Natural killer cell (primary cell): ENCODE results near the gene TRIM41. TPM values are rescaled to one million over a fixed set of nuclear protein-coding genes. Genes with fewer than 3 reads are reported as not detected.

Source experiments
- ATAC-seq, 3 donors: fragments of 150-1000 bp in 2 of 3; fragments of 200-7000 bp in 1 of 3; cut with Tn5 transposase; 1 replicate in 1 of 3; 2 replicates in 2 of 3; pipeline ENCODE4 v1.10.0; 2021; ENCODE audit warnings: mild to moderate bottlenecking in 2 of 3, moderate library complexity in 2 of 3
- DNase-seq, 2 donors: peaks; one replicate each; pipeline versions ENCODE4 v3.0.0 to v3.0.0-alpha.2; 2013 to 2021; ENCODE audit warnings: mixed read lengths in 1 of 2
- H3K27ac ChIP-seq: one replicate; pipeline ENCODE4 v1.5.1; 2013; ENCODE audit warnings: mild to moderate bottlenecking, low read length
- H3K27me3 ChIP-seq: one replicate; pipeline ENCODE4 v1.6.1; 2013; ENCODE audit warnings: low read length; ENCODE audit not compliant: control insufficient read depth, insufficient read depth
- H3K36me3 ChIP-seq: one replicate; pipeline ENCODE4 v1.6.1; 2013; ENCODE audit warnings: low read length; ENCODE audit not compliant: control insufficient read depth, insufficient read depth
- H3K4me1 ChIP-seq: one replicate; pipeline ENCODE4 v1.6.1; 2013; ENCODE audit warnings: low read length; ENCODE audit not compliant: control insufficient read depth, insufficient read depth
- H3K4me3 ChIP-seq: one replicate; pipeline ENCODE4 v1.5.1; 2013; ENCODE audit warnings: low read length
- H3K9me3 ChIP-seq: one replicate; pipeline ENCODE4 v1.6.1; 2013; ENCODE audit warnings: low read length; ENCODE audit not compliant: control insufficient read depth, insufficient read depth
- H3K27ac Mint-ChIP-seq, 2 donors: one replicate each; pipeline ENCODE4 v1.8.0; 2022; ENCODE audit warnings: mild to moderate bottlenecking in 2 of 2, mixed read lengths in 2 of 2, moderate library complexity in 1 of 2
- H3K27me3 Mint-ChIP-seq, 2 donors: one replicate each; pipeline ENCODE4 v1.8.0; 2022; ENCODE audit warnings: low read depth in 2 of 2, mixed read lengths in 2 of 2
- H3K36me3 Mint-ChIP-seq: one replicate; pipeline ENCODE4 v1.8.0; 2022; ENCODE audit warnings: mixed read lengths
- H3K4me1 Mint-ChIP-seq, 2 donors: one replicate each; pipeline ENCODE4 v1.8.0; 2022; ENCODE audit warnings: mixed read lengths in 2 of 2
- H3K4me3 Mint-ChIP-seq: one replicate; pipeline ENCODE4 v1.8.0; 2022; ENCODE audit warnings: mild to moderate bottlenecking, moderate library complexity, mixed read lengths
- H3K9me3 Mint-ChIP-seq, 2 donors: one replicate each; pipeline ENCODE4 v1.8.0; 2022; ENCODE audit warnings: mixed read lengths in 2 of 2
- CTCF ChIP-seq: fragments of 200-600 bp; IDR thresholded peaks from one replicate; pipeline ENCODE4 v1.8.0; 2022; ENCODE audit warnings: antibody characterized with exemption
- WGBS: methylation state at CpG from one replicate; pipeline ENCODE4 v1.1.7; 2013; ENCODE audit warnings: missing lambda C conversion rate; ENCODE audit not compliant: insufficient coverage; 5-methylcytosine and 5-hydroxymethylcytosine counted together
- intact Hi-C: fragments of 100-400 bp; cut with micrococcal nuclease; formaldehyde crosslinking; loops from one replicate; pipeline ENCODE4 v1.14.2; 2022
- total RNA-seq, 4 donors: library from RNA; stranded (reverse); fragments of 120-200 nt in 1 of 4; gene quantifications; one replicate each; pipeline versions ENCODE4 v1.2.3 to v1.2.4, GENCODE V29; 2013 to 2022

Gene TRIM41
- total RNA-seq, 3 donors from 2014 or later (not counting 1 experiment from before 2014, with no cell fraction given) = 33.4 to 41.6 (median 36.0) TPM

GRCh38 chr5:181189962-181190710 lies 32.9 kb upstream of the TRIM41 start:
- Histone ChIP-seq H3K36me3 (no peaks in the 10 kb centered on the region), H3K4me1 (peaks cover 41% of the 10 kb centered on the region), H3K9me3 (no peaks in the 10 kb centered on the region), H3K27me3 (no peaks in the 10 kb centered on the region), H3K27ac (peak overlapping the region; percentile 79), H3K4me3 (peak overlapping the region; percentile 91)
- WGBS = under 1% methylated on average over 52 of the region's 52 CpGs
- H3K9me3 Mint-ChIP-seq = no peaks in the 10 kb centered on the region
- H3K36me3 Mint-ChIP-seq = peaks cover 10% of the 10 kb centered on the region
- H3K4me1 Mint-ChIP-seq = peaks cover 51 to 65% of the 10 kb centered on the region in 2 donors
- peak; percentile 36 to 68 for DNase-seq
- ATAC-seq = no peak
- peak overlapping the region; percentile 100 for H3K4me3 Mint-ChIP-seq
- peaks cover 6 to 11% of the 10 kb centered on the region in 2 donors for H3K27me3 Mint-ChIP-seq
- intact Hi-C loops = loop anchor here (2.0 to 10.0 kb wide), 2 partner anchors 71 to 385 kb away; partner anchors contain the start of genes MGAT1 and TRIM52
- peak overlapping the region; percentile 99 to 100 for H3K27ac Mint-ChIP-seq
- TF ChIP-seq CTCF = no peak

- intact Hi-C loops = loop anchor here (1.0 to 2.0 kb wide), 2 partner anchors 32 to 70 kb away; partner anchors contain the start of genes TRIM41 and TRIM52
- Histone ChIP-seq H3K36me3 (no peaks in the 10 kb centered on the region), H3K4me3 (peak overlapping the region; percentile 91), H3K4me1 (peaks cover 34% of the 10 kb centered on the region), H3K27ac (peak overlapping the region; percentile 79), H3K27me3 (no peaks in the 10 kb centered on the region), H3K9me3 (no peaks in the 10 kb centered on the region)
- H3K27ac Mint-ChIP-seq = peak overlapping the region; percentile 99 to 100
- H3K4me3 Mint-ChIP-seq = peak overlapping the region; percentile 100
- peak; percentile 54 to 78 for DNase-seq
- H3K4me1 Mint-ChIP-seq = peaks cover 51 to 60% of the 10 kb centered on the region in 2 donors
- H3K27me3 Mint-ChIP-seq = peaks cover 6 to 11% of the 10 kb centered on the region in 2 donors
- WGBS = under 1% methylated on average over 65 of the region's 66 CpGs
- peaks cover 10% of the 10 kb centered on the region for H3K36me3 Mint-ChIP-seq
- H3K9me3 Mint-ChIP-seq = no peaks in the 10 kb centered on the region
- TF ChIP-seq CTCF = peak; percentile 27
- peak in 2 of 3 donors; percentile 7 for ATAC-seq
Observed at GRCh38 chr5:181190711-181191525, 32.2 kb upstream of the TRIM41 start.

GRCh38 chr5:181191526-181192336 lies 31.4 kb upstream of the TRIM41 start:
- Mint-ChIP-seq H3K9me3 (no peaks in the 10 kb centered on the region), H3K27ac (peak overlapping the region; percentile 99 to 100), H3K27me3 (peaks cover 6 to 11% of the 10 kb centered on the region in 2 donors), H3K36me3 (peaks cover 10% of the 10 kb centered on the region), H3K4me3 (peak overlapping the region; percentile 100), H3K4me1 (peaks cover 51 to 58% of the 10 kb centered on the region in 2 donors)
- WGBS = under 1% methylated on average over 64 of the region's 64 CpGs
- TF ChIP-seq CTCF = no peak
- Histone ChIP-seq H3K4me1 (peaks cover 34% of the 10 kb centered on the region), H3K4me3 (peak overlapping the region; percentile 91), H3K27ac (peak overlapping the region; percentile 79), H3K9me3 (no peaks in the 10 kb centered on the region), H3K36me3 (no peaks in the 10 kb centered on the region), H3K27me3 (no peaks in the 10 kb centered on the region)
- ATAC-seq (peak; percentile 64 to 81 (median 74)), DNase-seq (peak; percentile 97 to 99)
- intact Hi-C loops = loop anchor here (1.0 to 2.0 kb wide), 2 partner anchors 32 to 69 kb away; partner anchors contain the start of genes TRIM41 and TRIM52
